K562 (cell line): ENCODE data around the gene GZMA. TPM values are rescaled to one million over a fixed set of nuclear protein-coding genes. Genes with fewer than 3 reads are reported as not detected.

Experiments used
- FOS ChIP-seq: IDR thresholded peaks from 3 replicates; pipeline ENCODE4 v1.6.1; 2011; ENCODE audit not compliant: insufficient read length; ENCODE audit errors: extremely low read depth
- FOXJ3 ChIP-seq: sonication (generic); formaldehyde crosslinking; IDR thresholded peaks from 2 replicates; pipeline ENCODE4 v1.4.0; 2020; ENCODE audit warnings: mild to moderate bottlenecking, missing genetic modification reagents
- NELFE ChIP-seq: IDR thresholded peaks from 2 replicates; pipeline ENCODE4 v1.6.1; 2011; ENCODE audit warnings: mild to moderate bottlenecking; ENCODE audit not compliant: insufficient read depth, insufficient read length
- POLR3A ChIP-seq: IDR thresholded peaks from 2 replicates; pipeline ENCODE4 v1.6.1; 2011; ENCODE audit warnings: borderline replicate concordance, mild to moderate bottlenecking, moderate library complexity; ENCODE audit not compliant: insufficient read length, insufficient read depth; ENCODE audit errors: extremely low read depth
- TEAD1 ChIP-seq, 2 experiments: fragments of 450-650 bp in 1 of 2; sonication (generic) in 1 of 2; formaldehyde crosslinking; IDR thresholded peaks; 2 replicates each; pipeline versions ENCODE4 v1.4.0 to v1.8.0; 2020 to 2022; ENCODE audit warnings: mild to moderate bottlenecking in 2 of 2, missing genetic modification reagents in 1 of 2
- ZNF239 ChIP-seq: fragments of 250-450 bp; sonication (Bioruptor Pico); IDR thresholded peaks from 2 replicates; pipeline ENCODE4 v1.4.0; 2020; ENCODE audit warnings: mild to moderate bottlenecking
- ZNF644 ChIP-seq: fragments of 200-800 bp; sonication (Bioruptor generic); IDR thresholded peaks from 2 replicates; pipeline ENCODE4 v1.6.1; 2016; ENCODE audit warnings: low read depth, missing genetic modification characterization, missing compliant biosample characterization
- polyA plus RNA-seq, 8 experiments: library from polyadenylated mRNA; depleted of rRNA in 4 of 8; stranded (reverse) in 5 of 8; unstranded in 3 of 8; fragments of >200 nt; fragmentation: Nextera tagmentation in 2 of 8; fragmentation: Illumina TruSeq in 1 of 8; extraction: Ambion mirVana in 2 of 8; extraction: Trizol in 1 of 8; gene quantifications; 2 replicates each; pipeline versions ENCODE4 v1.2.1 to v1.2.3, GENCODE V29; 2011 to 2014; ENCODE audit warnings: inconsistent platforms in 1 of 8, missing spikeins in 1 of 8
- total RNA-seq, 7 experiments: library from RNA; depleted of rRNA in 6 of 7; stranded (reverse); fragments of >200 nt in 6 of 7; fragmentation: Illumina TruSeq in 2 of 7; extraction: Trizol in 2 of 7; gene quantifications; 2 replicates each; pipeline versions ENCODE4 v1.2.1 to v1.2.3, GENCODE V29; 2011 to 2021; ENCODE audit warnings: low replicate concordance in 1 of 7
- TF ChIP-seq, protein P1 (sequence below): sonication (generic); formaldehyde crosslinking; IDR thresholded peaks from 2 replicates; pipeline ENCODE4 v1.8.0; 2022; ENCODE audit warnings: missing genetic modification reagents, mild to moderate bottlenecking, borderline replicate concordance
- TF ChIP-seq, protein P2 (sequence below): sonication (generic); formaldehyde crosslinking; IDR thresholded peaks from 2 replicates; pipeline ENCODE4 v1.8.1; 2023; ENCODE audit warnings: missing genetic modification reagents, mild to moderate bottlenecking, borderline replicate concordance
- TF ChIP-seq, protein P3 (sequence below): fragments of 200-600 bp; sonication (generic); IDR thresholded peaks from one replicate; pipeline ENCODE4 v1.6.1; 2012; ENCODE audit warnings: mild to moderate bottlenecking, low read depth, low read length, inconsistent platforms

Gene GZMA
- total and polyA plus RNA-seq, 9 of the 15 experiments (the other 6 are each of a cell fraction or from before 2014, with no cell fraction given), result not detected

DNA sequence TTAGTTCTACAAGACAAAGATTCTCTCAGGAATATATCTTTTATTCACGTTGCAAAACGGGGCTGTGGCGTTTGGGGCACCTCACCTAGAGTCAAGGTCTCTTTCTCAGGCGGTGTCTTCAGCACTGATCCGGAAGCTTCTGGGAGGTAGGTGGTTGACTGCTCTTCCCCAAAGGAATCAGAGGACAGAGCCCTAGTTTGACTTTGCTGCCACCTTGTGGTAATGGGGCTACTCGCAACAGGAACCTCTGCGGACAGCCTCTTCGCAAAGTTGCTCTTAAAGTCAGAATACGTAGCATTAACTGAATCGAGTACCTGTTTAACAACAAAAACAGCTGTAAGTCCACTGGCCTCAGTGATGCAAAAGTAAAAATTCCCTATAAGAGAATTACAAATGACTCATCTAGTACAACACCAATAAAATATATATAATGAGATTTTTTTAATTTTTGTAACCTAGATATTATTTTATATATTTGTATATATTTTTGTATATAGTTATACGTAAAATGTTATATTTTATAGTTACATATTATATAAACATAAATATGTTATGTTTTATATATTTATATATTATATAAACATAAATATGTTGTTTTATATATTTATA is 44.2 kb downstream of the GZMA start (continued):
- TF ChIP-seq FOXJ3 (CRISPR knock-in tag), result no peak
- no peak for TF ChIP-seq NELFE
- TF ChIP-seq ZNF239, result no peak
- no peak for TF ChIP-seq ZNF644 (tag)
- TF ChIP-seq TEAD1 (CRISPR knock-in tag; IDR thresholded peaks at IDR 0.05), result no peak
- TF ChIP-seq, protein P1, sequence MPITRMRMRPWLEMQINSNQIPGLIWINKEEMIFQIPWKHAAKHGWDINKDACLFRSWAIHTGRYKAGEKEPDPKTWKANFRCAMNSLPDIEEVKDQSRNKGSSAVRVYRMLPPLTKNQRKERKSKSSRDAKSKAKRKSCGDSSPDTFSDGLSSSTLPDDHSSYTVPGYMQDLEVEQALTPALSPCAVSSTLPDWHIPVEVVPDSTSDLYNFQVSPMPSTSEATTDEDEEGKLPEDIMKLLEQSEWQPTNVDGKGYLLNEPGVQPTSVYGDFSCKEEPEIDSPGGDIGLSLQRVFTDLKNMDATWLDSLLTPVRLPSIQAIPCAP, result no peak
- TF ChIP-seq POLR3A, result no peak
- TF ChIP-seq, protein P2, sequence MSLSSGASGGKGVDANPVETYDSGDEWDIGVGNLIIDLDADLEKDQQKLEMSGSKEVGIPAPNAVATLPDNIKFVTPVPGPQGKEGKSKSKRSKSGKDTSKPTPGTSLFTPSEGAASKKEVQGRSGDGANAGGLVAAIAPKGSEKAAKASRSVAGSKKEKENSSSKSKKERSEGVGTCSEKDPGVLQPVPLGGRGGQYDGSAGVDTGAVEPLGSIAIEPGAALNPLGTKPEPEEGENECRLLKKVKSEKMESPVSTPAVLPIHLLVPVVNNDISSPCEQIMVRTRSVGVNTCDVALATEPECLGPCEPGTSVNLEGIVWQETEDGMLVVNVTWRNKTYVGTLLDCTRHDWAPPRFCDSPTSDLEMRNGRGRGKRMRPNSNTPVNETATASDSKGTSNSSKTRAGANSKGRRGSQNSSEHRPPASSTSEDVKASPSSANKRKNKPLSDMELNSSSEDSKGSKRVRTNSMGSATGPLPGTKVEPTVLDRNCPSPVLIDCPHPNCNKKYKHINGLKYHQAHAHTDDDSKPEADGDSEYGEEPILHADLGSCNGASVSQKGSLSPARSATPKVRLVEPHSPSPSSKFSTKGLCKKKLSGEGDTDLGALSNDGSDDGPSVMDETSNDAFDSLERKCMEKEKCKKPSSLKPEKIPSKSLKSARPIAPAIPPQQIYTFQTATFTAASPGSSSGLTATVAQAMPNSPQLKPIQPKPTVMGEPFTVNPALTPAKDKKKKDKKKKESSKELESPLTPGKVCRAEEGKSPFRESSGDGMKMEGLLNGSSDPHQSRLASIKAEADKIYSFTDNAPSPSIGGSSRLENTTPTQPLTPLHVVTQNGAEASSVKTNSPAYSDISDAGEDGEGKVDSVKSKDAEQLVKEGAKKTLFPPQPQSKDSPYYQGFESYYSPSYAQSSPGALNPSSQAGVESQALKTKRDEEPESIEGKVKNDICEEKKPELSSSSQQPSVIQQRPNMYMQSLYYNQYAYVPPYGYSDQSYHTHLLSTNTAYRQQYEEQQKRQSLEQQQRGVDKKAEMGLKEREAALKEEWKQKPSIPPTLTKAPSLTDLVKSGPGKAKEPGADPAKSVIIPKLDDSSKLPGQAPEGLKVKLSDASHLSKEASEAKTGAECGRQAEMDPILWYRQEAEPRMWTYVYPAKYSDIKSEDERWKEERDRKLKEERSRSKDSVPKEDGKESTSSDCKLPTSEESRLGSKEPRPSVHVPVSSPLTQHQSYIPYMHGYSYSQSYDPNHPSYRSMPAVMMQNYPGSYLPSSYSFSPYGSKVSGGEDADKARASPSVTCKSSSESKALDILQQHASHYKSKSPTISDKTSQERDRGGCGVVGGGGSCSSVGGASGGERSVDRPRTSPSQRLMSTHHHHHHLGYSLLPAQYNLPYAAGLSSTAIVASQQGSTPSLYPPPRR, result no peak
- no peak for TF ChIP-seq FOS
- TF ChIP-seq, protein P3, sequence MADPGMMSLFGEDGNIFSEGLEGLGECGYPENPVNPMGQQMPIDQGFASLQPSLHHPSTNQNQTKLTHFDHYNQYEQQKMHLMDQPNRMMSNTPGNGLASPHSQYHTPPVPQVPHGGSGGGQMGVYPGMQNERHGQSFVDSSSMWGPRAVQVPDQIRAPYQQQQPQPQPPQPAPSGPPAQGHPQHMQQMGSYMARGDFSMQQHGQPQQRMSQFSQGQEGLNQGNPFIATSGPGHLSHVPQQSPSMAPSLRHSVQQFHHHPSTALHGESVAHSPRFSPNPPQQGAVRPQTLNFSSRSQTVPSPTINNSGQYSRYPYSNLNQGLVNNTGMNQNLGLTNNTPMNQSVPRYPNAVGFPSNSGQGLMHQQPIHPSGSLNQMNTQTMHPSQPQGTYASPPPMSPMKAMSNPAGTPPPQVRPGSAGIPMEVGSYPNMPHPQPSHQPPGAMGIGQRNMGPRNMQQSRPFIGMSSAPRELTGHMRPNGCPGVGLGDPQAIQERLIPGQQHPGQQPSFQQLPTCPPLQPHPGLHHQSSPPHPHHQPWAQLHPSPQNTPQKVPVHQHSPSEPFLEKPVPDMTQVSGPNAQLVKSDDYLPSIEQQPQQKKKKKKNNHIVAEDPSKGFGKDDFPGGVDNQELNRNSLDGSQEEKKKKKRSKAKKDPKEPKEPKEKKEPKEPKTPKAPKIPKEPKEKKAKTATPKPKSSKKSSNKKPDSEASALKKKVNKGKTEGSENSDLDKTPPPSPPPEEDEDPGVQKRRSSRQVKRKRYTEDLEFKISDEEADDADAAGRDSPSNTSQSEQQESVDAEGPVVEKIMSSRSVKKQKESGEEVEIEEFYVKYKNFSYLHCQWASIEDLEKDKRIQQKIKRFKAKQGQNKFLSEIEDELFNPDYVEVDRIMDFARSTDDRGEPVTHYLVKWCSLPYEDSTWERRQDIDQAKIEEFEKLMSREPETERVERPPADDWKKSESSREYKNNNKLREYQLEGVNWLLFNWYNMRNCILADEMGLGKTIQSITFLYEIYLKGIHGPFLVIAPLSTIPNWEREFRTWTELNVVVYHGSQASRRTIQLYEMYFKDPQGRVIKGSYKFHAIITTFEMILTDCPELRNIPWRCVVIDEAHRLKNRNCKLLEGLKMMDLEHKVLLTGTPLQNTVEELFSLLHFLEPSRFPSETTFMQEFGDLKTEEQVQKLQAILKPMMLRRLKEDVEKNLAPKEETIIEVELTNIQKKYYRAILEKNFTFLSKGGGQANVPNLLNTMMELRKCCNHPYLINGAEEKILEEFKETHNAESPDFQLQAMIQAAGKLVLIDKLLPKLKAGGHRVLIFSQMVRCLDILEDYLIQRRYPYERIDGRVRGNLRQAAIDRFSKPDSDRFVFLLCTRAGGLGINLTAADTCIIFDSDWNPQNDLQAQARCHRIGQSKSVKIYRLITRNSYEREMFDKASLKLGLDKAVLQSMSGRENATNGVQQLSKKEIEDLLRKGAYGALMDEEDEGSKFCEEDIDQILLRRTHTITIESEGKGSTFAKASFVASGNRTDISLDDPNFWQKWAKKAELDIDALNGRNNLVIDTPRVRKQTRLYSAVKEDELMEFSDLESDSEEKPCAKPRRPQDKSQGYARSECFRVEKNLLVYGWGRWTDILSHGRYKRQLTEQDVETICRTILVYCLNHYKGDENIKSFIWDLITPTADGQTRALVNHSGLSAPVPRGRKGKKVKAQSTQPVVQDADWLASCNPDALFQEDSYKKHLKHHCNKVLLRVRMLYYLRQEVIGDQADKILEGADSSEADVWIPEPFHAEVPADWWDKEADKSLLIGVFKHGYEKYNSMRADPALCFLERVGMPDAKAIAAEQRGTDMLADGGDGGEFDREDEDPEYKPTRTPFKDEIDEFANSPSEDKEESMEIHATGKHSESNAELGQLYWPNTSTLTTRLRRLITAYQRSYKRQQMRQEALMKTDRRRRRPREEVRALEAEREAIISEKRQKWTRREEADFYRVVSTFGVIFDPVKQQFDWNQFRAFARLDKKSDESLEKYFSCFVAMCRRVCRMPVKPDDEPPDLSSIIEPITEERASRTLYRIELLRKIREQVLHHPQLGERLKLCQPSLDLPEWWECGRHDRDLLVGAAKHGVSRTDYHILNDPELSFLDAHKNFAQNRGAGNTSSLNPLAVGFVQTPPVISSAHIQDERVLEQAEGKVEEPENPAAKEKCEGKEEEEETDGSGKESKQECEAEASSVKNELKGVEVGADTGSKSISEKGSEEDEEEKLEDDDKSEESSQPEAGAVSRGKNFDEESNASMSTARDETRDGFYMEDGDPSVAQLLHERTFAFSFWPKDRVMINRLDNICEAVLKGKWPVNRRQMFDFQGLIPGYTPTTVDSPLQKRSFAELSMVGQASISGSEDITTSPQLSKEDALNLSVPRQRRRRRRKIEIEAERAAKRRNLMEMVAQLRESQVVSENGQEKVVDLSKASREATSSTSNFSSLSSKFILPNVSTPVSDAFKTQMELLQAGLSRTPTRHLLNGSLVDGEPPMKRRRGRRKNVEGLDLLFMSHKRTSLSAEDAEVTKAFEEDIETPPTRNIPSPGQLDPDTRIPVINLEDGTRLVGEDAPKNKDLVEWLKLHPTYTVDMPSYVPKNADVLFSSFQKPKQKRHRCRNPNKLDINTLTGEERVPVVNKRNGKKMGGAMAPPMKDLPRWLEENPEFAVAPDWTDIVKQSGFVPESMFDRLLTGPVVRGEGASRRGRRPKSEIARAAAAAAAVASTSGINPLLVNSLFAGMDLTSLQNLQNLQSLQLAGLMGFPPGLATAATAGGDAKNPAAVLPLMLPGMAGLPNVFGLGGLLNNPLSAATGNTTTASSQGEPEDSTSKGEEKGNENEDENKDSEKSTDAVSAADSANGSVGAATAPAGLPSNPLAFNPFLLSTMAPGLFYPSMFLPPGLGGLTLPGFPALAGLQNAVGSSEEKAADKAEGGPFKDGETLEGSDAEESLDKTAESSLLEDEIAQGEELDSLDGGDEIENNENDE, result no peak
